SK-N-SH treated with all-trans-retinoic acid at 6 μM for 48 hours (cell line): Measurements from ENCODE around the gene IL17RD.
A peak's percentile ranks its signal among the peaks of the same experiment; 100 is the strongest.

Experiments used
- ATAC-seq: fragments of 200-7000 bp; cut with Tn5 transposase; 3 replicates; pipeline ENCODE4 v1.9.1; 2020; ENCODE audit warnings: mild to moderate bottlenecking, moderate library complexity
- ARNTL ChIP-seq: fragments of 450-650 bp; formaldehyde crosslinking; IDR thresholded peaks from 2 replicates; pipeline ENCODE4 v1.5.0; 2020; ENCODE audit warnings: low read depth, mild to moderate bottlenecking, moderate library complexity, borderline replicate concordance
- BACH2 ChIP-seq: fragments of 250-450 bp; sonication (Bioruptor Pico); IDR thresholded peaks from 2 replicates; pipeline ENCODE4 v1.9.0; 2021; ENCODE audit warnings: mild to moderate bottlenecking, borderline replicate concordance
- CREB5 ChIP-seq: fragments of 250-450 bp; sonication (Bioruptor Pico); IDR thresholded peaks from 2 replicates; pipeline ENCODE4 v1.5.1; 2020; ENCODE audit warnings: low read depth, mild to moderate bottlenecking, moderate library complexity
- CSDC2 ChIP-seq: fragments of 250-450 bp; sonication (Bioruptor Pico); IDR thresholded peaks from 2 replicates; pipeline ENCODE4 v1.5.0; 2020; ENCODE audit warnings: mild to moderate bottlenecking, moderate library complexity
- CSRNP3 ChIP-seq: fragments of 250-450 bp; sonication (Bioruptor Pico); IDR thresholded peaks from 2 replicates; pipeline ENCODE4 v1.5.1; 2021; ENCODE audit warnings: mild to moderate bottlenecking, moderate library complexity
- ESRRG ChIP-seq: fragments of 250-450 bp; sonication (Bioruptor Pico); IDR thresholded peaks from 2 replicates; pipeline ENCODE4 v1.6.1; 2021; ENCODE audit warnings: mild to moderate bottlenecking
- GLIS3 ChIP-seq: fragments of 250-450 bp; sonication (Bioruptor Pico); IDR thresholded peaks from 2 replicates; pipeline ENCODE4 v1.5.0; 2020; ENCODE audit warnings: mild to moderate bottlenecking, moderate library complexity
- ISL1 ChIP-seq: fragments of 250-450 bp; sonication (Bioruptor Pico); IDR thresholded peaks from 2 replicates; pipeline ENCODE4 v2.1.2; 2022; ENCODE audit warnings: mild to moderate bottlenecking, moderate library complexity
- OSR1 ChIP-seq: fragments of 250-450 bp; sonication (Bioruptor Pico); IDR thresholded peaks from 2 replicates; pipeline ENCODE4 v1.8.0; 2022; ENCODE audit warnings: moderate library complexity, mild to moderate bottlenecking, inconsistent platforms
- PATZ1 ChIP-seq: fragments of 250-450 bp; sonication (Bioruptor Pico); IDR thresholded peaks from 2 replicates; pipeline ENCODE4 v1.8.0; 2020; ENCODE audit warnings: mild to moderate bottlenecking, moderate library complexity, borderline replicate concordance
- POU6F1 ChIP-seq: fragments of 250-450 bp; sonication (Bioruptor Pico); IDR thresholded peaks from 2 replicates; pipeline ENCODE4 v1.8.0; 2021; ENCODE audit warnings: low read depth, mild to moderate bottlenecking, moderate library complexity, borderline replicate concordance
- RARB ChIP-seq: fragments of 250-450 bp; sonication (Bioruptor Pico); IDR thresholded peaks from 2 replicates; pipeline ENCODE4 v1.8.0; 2021; ENCODE audit warnings: mild to moderate bottlenecking, moderate library complexity
- SNAI2 ChIP-seq: fragments of 250-450 bp; sonication (Bioruptor Pico); IDR thresholded peaks from 2 replicates; pipeline ENCODE4 v1.5.0; 2020; ENCODE audit warnings: mild to moderate bottlenecking, moderate library complexity
- TCF4 ChIP-seq: fragments of 250-450 bp; sonication (Bioruptor Pico); IDR thresholded peaks from 2 replicates; pipeline ENCODE4 v1.8.0; 2021; ENCODE audit warnings: mild to moderate bottlenecking, moderate library complexity, borderline replicate concordance
- TOX ChIP-seq: fragments of 250-450 bp; sonication (Bioruptor Pico); IDR thresholded peaks from 2 replicates; pipeline ENCODE4 v1.8.0; 2021; ENCODE audit warnings: mild to moderate bottlenecking, moderate library complexity, borderline replicate concordance
- TSHZ2 ChIP-seq: fragments of 250-450 bp; sonication (Bioruptor Pico); IDR thresholded peaks from 2 replicates; pipeline ENCODE4 v1.5.0; 2020; ENCODE audit warnings: mild to moderate bottlenecking, moderate library complexity
- ZC3H10 ChIP-seq: fragments of 250-450 bp; sonication (Bioruptor Pico); IDR thresholded peaks from 2 replicates; pipeline ENCODE4 v1.5.1; 2021; ENCODE audit warnings: mild to moderate bottlenecking, moderate library complexity
- ZFP3 ChIP-seq: fragments of 250-450 bp; sonication (Bioruptor Pico); IDR thresholded peaks from 2 replicates; pipeline ENCODE4 v1.5.0; 2020; ENCODE audit warnings: mild to moderate bottlenecking, moderate library complexity
- ZFP30 ChIP-seq: fragments of 450-650 bp; formaldehyde crosslinking; IDR thresholded peaks from 2 replicates; pipeline ENCODE4 v1.5.0; 2022; ENCODE audit warnings: mild to moderate bottlenecking, moderate library complexity
- ZNF565 ChIP-seq: fragments of 450-650 bp; formaldehyde crosslinking; conservative IDR thresholded peaks from 2 replicates; pipeline ENCODE4 v1.5.0; 2020; ENCODE audit warnings: low read depth, mild to moderate bottlenecking, moderate library complexity
- ZNF70 ChIP-seq: fragments of 450-650 bp; formaldehyde crosslinking; IDR thresholded peaks from 2 replicates; pipeline ENCODE4 v1.5.0; 2020; ENCODE audit warnings: mild to moderate bottlenecking, moderate library complexity
- ZNF8 ChIP-seq: fragments of 450-650 bp; formaldehyde crosslinking; IDR thresholded peaks from 2 replicates; pipeline ENCODE4 v1.5.0; 2020; ENCODE audit warnings: mild to moderate bottlenecking, moderate library complexity

IL17RD gene

GRCh38 chr3:57048728-57049127, 116.4 kb downstream of the IL17RD start:
- TF ChIP-seq TOX (CRISPR knock-in tag) (no peak), ARNTL (CRISPR knock-in tag) (no peak), CSRNP3 (CRISPR knock-in tag) (no peak), ZFP3 (CRISPR knock-in tag) (no peak), TSHZ2 (CRISPR knock-in tag) (no peak), BACH2 (CRISPR knock-in tag) (no peak), GLIS3 (no peak), TCF4 (CRISPR knock-in tag) (no peak), POU6F1 (no peak), ZC3H10 (no peak), OSR1 (CRISPR knock-in tag) (no peak), SNAI2 (CRISPR knock-in tag) (no peak), ZFP30 (no peak), ISL1 (CRISPR knock-in tag) (no peak), ZNF565 (CRISPR knock-in tag) (no peak), RARB (CRISPR knock-in tag) (no peak), CREB5 (CRISPR knock-in tag) (no peak), CSDC2 (CRISPR knock-in tag) (no peak), ESRRG (CRISPR knock-in tag) (no peak)
- TF ChIP-seq, all 23 proteins: peak for 0
- no peak for ATAC-seq

GRCh38 chr3:57048052-57048671, 117.0 kb downstream of the IL17RD start:
- ATAC-seq: peak; percentile 77
- TF ChIP-seq RARB (CRISPR knock-in tag) (no peak), POU6F1 (no peak), TCF4 (CRISPR knock-in tag) (no peak), ZNF8 (no peak), ZFP30 (no peak), CSDC2 (CRISPR knock-in tag) (no peak), BACH2 (CRISPR knock-in tag) (no peak), GLIS3 (no peak), ESRRG (CRISPR knock-in tag) (no peak), ZFP3 (CRISPR knock-in tag) (no peak), ZNF565 (CRISPR knock-in tag) (no peak), CSRNP3 (CRISPR knock-in tag) (no peak), ZC3H10 (no peak), PATZ1 (CRISPR knock-in tag) (no peak), ZNF70 (CRISPR knock-in tag) (no peak)
